Stimulated activated CD4-positive, alpha-beta T cell treated with anti-CD3 and anti-CD28 coated beads, Interleukin-2, amount 100 ng/mL, for 4 hours (primary cell): Measurements from ENCODE around the gene OGFOD2.

ENCODE experiments used
- DNase-seq: peaks from one replicate; pipeline ENCODE4 v3.0.0-alpha.2; 2020; ENCODE audit warnings: low read depth

OGFOD2 gene

DNA sequence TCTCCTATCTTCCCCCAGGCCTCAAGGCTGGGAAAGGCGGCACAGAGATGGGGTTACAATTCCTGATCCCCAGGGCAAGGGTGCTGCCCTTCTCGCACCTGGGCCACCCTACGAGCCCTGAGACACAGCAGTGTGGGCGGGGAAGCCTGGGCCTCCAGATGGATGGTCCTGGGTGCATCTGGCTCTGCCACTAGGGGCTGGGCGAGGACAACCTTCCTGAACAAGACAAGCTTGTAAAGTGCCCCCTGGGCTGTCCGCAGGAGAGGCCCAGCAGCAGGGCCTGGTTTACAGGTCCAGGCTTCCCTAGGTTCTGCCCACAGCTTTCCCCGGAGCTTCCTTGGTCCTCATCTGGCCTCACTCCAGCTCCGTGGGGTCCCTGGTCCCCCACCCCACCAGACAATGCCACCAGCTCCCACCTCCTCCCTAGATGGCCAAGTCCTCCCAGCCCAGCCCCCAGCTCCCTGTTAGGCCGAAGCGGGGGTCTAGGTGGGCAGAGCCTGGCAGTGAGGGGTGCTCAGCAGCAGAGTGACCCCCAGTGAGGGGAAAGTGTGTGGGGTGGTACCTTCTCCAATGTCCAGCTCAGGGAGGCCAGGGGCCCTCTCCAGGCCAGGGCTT is 14.3 kb downstream of the OGFOD2 start:
- DNase-seq, result no peak

DNA sequence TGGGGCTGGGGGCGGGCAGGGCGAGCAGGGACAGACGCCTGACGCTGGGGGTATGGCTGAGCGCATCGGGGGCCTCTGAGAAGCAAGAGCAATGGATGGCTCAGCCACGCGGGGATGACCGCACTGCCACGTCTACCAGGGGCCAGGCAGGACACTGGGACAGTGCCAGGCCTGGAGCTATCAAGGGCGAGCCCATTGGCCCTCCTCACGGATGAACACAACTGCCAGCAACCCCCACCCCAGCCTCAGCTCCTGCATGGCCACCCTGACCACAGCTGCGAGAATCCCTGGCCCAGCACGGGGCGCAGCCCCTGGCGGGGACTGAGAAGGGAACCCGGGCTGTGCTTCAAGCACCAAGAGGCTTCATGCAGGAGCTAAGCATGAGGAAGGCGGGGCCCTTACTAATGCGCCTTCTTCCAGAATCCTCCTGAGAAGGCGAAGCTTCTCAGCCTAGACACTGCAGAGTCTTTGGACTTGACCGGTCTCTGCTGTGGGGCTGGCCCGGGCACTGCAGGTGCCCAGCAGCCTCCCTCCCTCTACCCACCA is 14.9 kb downstream of the OGFOD2 start:
- no peak for DNase-seq

DNA sequence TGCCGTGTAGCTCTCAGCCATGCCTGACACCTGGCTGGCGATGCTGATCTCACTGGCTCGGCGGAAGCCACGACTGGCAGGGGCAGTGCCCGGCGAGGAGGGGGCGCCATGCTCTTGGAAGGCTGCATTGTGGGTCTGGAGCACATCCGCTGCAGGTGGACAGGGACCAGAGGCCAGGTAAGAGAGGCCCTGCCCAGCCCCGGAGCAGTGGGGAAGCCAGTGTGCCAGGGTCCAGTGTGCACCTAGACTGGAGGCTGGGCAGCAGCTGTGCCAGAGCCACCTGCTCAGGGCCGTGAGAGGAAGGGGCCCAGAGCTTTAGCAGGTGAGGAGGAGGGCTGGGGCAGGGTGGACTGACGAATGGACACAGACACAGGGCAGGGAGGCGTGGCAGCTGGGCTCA is 15.5 kb downstream of the OGFOD2 start:
- no peak for DNase-seq

DNA sequence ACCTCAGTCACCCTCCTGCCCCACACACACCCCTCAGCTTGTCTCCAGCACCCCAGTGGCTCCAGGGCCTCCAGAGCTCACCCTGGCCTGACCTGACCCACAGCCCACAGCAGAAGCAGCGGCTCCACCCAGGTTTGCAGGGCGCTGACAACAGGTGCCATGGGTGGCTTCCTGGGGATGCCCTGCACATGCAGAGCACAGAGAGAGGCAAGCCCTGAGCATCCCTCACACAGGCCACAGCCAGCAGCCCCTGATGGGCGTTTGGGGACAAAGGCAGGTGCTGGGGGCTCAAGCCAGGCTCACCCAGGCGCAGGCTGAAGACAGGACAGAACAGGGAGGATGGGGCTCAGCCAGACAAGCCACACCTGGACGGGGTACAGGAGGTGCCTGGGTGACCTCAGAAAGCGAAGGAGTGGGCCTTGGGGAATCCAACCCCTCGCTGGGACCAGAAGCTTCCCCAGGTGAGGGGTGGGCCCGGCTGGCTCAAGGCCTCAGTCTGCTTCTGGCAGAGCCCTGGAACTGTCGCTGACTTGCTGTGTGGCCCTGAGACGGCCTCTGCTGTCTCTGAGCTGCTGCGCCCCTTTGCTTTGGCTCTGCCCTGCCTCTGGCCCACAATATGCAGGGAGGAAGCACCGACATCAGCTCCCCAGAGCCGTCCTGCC is 16.0 kb downstream of the OGFOD2 start:
- DNase-seq, result no peak

DNA sequence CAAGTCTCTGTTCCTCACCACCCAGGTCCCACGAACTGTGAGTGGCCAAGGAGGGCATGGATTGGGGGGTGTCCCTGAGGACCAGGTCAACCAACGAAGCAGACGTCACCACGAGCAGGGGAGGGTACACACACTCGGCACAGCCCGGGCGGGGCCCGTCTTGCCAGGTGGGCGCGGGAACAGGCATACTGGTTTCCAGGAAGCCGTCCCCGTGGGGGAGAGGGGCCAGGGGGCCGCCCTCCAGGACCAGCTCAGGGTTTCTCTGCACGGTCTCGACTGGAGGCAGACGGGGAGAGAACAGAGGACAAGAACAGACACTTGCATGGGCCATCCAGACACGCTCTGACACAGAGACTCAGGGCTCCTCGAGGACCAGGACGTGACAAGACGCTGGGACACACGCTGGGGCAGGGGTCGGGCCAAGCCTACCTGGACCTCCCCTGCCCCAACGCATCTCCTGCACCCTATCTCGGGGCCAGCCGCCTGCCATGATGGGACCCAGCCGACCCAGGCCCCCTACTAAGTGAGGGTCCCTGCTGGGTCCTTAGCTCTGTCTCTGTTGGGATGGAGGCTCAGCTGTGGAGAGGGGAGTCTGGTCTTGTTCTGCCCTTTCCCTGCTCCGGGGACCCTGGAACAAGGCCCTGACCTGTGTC is 16.7 kb downstream of the OGFOD2 start:
- no peak for DNase-seq

DNA sequence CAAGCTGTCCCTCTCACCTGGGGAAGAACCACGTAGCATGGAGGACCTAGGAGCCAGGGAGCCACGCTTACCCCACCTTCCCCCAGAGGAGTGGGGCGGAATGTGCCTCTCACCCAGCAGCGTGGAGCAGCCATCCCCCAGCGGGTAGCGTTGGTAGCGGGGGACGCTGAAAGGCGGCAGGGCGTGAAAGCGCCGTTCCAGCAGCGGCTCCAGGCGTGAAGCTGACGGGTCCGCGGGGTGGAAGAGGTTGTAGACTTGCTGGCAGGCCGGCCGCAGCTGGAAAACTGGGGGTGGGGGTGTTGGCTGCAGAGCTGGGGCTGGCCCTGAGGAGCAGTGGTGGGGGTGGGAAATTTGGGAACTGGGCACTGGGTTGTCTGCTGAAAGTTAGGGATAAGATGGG is 17.3 kb downstream of the OGFOD2 start:
- DNase-seq, result no peak

DNA sequence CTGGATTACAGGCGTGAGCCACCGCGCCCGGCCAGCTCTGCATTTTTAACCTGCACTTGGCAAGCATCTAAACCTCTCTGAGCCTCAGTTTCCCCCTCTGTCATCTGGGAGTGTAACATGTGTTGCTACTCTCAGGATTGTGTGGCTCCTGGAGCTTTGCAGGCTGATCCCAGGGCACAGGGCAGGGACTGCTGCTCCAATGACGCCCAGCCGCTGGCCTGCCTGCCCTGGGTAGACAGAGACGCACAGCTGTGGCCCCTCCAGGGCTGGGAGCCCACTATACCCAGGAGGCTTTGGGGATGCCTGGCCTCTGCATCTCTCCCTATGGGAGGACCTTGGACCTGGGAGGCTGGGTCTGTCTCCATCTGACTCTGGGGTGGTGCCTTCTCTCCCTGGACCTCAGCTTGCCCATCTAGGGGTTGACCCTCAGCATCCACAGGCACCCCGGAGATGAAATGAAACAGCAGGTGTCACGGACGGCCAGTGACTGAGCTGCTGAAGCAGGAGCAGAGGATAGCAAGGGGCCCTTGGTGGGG is 19.2 kb downstream of the OGFOD2 start:
- no peak for DNase-seq

DNA sequence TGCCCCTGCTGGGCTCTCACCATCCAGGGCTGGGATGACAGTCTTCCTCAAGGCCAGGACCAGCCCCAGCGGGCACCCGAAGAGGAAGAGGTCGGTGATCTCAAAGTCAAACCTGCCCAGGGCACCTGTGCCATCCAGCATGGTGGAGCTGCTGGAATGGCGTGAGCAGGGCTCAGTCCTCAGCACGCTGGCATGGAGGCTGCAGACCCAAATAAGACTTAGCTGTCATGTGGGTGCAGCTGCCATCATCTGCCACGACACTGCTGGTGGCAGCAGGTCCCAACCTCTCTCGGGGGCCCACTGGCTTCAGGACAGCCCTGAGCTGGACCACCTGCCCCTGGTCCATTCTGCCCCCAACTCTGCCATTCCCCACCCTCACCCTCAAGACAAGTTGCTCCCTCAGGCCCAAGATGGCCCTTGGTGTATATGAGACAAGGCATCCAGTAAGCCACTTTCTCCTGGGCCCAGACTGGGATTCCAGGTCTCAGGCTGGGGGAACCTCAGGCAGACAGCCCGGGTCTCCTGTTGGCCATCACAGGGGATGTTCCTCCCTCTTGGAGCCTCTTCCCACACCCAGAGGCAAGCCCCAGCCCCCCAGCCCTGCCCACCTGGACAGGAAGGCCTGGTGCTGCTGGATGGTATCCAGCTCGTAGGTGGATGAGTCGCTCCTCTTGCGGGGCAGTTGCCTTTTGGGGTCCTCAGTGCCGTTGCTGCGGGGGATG is 19.9 kb downstream of the OGFOD2 start:
- no peak for DNase-seq

DNA sequence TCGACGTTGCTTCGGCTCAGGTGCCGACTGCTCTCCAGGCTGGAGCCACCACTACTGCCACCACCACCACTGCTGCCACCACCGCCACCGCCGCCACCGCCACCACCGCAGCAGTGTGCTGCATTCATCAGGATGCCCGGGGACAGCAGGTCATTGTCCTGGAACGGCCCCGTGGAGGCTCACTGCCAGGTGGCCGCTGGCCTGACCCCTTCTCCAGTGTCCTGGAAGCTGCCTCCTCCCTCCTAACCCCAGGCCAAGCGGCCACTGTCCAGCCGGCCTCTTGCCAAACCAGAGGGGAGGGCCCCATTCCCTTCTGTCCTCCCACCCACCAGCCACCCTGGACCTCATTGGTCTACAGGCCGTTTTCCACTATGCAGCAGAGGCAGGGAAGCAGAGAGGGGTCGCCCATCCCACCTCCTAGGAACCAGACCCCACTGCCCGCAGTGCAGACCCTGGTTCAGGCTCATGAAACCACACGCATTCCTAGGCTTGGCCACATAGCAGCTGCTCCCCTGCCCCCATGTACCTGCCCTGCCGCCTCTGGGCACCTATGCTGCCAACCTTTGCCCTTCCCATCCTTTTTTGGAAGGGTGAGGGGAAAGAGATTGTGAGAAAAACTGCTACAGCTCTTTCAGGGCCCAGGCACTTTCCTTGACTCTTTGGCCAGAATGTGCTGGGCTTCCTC is 20.6 kb downstream of the OGFOD2 start:
- no peak for DNase-seq

DNA sequence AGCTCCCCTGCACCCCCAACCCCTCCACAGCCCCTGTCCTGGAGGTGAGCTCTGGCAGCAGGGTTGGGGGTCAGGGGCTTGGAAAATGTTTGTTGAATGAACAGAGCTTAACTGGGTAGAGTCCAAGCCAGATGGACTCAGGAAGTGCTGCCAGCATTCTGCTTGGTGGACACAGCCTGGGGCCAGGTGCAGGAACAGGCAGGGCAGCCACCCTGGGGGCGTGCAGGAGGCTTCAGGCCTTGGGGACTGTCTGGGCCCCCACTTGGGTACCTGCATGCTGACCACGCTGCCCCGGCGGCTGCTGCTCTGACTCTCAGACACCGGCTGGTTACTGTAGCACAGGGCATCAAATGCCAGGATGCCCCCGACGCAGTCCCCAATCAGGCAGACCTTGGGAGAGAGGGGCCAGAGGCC is 21.2 kb downstream of the OGFOD2 start:
- DNase-seq, result no peak

DNA sequence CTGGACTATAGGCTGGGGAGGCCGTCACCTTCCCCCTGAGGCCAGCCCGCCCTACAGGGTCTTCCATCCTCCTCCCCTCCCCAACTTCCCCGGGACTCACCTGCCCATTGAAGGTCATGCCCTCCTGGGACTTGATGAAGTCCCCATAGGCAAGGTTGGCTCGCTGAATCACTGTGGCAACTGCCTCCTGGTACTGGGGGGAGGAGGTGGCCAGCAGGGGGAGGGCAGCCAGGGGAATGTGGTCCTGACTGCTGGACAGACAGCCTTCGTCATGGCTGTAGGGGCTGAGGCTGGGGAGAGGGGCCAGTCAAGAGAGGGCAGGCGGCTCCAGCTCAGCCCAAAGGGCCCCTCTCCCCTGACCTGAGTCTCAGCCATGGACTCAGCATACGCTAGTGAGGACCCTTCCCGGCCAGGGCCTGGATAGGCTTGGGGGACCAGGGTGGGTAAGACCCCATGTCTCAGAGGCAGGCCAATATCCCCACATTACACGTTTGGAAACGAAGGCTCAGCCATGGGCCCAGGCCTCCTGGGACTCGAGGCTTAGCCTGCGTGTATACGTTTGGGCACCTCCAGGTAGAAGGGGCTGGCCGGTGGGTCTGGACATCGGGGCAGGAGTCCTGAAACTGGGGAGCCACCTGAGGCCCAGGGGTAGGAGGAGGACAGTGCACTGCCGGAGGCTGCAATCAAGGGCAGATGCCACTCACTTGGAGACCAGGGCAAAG is 21.7 kb downstream of the OGFOD2 start:
- DNase-seq, result no peak

DNA sequence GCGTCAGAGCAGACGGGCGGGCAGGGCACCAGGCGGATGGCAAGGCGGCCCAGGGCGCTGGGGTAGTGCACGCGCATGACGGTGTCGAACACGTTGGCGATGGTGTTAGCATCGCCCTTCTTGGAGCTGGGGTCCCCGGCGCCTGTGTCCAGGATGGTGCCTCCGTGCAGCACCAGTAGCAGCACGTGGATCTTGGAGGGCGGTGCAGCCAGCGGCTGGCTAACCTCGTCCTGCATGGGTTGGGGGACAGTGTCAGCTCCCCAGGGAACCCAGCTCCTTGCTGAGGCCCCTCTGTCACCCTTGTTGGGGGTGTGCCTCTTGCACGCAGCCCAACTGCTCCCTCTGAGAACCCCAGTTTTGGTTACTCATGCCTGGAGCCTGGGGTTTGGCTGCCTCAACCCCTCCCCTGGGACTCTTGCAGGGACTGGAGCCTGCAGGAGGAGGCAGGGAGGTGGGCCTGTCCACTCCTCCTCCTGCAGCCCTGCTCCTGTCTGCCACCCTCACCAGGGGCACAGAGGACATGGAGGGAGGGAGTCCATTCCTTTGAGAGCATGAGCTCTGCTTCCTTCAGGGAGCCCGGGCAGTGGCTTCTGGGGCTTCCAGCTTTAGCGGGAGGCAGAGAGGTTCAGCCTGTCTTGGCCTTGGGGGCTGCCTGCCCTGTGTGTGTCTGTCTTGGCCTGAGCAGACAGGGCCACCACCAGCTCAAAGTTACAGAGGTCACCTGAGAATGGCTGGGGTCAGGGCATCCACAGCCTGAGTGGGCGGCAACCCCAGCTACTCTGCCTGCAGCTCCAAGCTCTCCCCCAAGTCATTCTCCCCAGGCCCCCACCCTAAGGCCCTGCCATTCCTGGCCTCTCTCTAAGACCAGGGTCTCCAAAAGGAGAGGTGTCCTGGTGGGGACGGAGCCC is 22.6 kb downstream of the OGFOD2 start:
- DNase-seq, result no peak

DNA sequence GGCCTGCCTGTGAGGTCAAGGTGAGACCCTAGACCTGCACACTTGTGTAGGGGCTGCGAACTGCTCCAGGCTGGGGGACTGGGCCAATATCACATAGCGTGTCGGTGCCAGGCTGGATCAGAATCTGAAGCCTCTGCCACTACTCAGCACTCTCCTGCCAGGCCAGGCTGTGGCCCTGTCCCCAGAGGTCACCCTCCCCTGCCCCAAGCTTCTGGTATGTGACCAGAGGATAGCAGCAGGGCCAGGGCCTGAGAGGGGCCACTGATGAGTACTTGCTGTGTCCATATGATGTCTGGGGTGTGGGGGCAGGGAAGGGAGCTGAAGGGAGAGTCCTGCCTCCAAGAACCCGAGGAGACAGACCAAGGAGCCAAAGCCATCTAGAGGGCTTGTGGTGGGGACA is 23.3 kb downstream of the OGFOD2 start:
- no peak for DNase-seq

DNA sequence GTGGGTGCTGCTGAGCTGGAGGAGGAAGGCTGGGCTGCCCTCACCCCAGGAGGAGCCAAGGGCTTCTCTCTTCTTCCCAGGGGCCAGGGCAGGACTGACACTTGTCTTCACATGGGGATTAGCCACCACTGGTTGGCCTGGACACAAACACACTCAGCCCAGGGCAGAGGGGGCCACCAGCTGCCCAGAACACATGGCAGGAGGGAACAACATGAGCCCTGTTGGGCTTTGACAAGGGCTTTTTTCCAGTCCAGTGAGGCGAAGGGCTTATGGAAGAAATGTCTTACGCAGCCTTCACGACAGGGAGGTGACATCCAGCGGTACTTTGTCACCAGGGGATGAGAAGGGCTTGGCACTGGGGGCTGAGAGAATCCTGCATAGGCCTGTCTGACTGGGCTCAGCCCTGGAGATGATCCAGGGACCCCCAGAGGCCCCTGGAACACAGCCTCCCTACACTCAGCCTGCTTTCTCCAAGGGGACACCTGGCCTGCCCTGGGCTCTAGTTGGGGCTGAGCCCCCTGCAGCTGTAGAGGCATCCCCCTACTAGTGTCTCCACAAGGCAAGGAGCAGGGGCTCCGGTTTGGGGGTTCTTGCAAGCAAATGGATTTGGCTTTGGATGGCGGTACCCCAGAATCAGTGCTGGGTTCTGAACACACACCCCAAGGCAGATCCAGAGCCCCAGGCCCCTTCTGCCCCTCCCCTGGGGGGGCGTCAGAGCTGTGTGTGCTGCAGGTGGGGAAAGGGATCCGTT is 24.3 kb downstream of the OGFOD2 start:
- DNase-seq, result no peak

DNA sequence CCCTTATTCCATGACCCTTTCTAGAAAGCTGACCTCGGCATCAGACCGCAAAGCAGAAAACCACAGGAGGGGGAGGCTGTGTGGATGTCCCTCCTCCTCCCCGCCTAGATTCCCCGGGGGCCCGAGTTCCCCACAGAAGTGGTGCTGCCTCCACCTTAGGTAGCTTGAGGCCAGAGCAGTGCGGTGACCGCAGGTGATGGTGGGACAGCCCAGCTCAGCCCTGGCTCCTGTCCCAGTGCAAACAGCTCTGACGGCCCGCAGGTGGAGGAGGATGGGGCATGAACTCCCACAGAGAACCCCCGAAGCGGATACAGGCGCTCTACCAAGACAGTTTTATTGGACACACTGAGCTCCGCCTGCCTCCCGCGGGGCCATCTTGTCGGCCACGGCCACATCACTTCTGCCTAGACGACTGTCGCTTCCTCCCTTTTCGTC is 25.0 kb downstream of the OGFOD2 start:
- DNase-seq, result no peak

DNA sequence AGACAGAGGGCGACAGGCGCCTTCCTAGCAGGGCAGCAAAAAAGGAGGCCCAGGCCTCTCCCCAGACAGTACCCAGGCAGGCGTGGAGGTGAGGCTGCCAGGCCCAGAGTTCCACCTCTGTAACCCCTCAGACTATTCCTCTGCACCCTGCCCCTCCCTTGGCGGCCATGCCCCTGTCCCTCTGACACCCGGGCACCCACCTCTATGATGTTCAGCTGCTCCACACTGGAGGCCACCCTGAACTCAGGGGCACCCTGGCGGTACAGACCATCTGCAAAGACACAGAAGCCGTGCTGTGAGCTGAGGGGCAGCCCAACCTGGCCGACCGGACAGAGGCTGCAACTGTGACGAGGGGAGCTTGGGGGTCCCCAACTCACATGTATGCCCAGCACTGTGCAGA is 25.5 kb downstream of the OGFOD2 start:
- no peak for DNase-seq

DNA sequence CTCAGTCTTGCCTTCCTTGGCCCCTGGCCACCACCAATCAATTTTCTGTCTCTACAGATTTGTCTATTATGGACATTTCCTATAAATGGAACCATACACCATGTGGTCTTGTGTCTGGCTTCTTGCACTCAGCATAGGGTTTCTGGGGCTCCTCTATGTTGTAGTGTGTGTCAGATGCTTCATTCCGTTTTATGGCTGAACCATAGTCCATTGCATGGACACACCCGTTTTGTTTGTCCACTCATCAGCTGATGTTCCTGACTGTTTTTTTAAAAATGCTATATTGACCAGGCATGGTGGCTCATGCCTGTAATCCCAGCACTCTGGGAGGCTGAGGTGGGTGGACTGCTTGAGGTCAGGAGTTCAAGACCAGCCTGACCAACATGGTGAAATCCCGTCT is 26.4 kb downstream of the OGFOD2 start:
- no peak for DNase-seq

DNA sequence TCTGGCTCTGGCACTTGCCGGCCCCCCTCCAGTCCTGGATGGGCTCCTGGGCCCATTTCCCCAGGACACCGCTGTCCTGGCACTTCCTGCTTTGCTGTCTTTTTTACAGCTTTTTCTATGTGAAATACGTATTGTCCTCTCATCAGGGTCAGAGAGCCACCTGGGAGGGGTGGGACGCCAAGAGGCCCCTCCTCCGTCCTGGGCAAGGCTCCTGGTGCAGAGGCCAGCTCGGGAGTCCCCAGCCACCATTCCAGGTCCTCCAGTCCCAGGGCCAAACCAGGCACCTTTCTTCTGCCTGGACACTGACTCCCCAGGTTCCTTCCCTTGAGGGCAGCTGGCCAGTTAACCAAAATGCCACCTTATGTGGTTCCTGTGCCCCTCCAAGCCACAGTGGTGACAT is 28.2 kb downstream of the OGFOD2 start:
- DNase-seq, result no peak

DNA sequence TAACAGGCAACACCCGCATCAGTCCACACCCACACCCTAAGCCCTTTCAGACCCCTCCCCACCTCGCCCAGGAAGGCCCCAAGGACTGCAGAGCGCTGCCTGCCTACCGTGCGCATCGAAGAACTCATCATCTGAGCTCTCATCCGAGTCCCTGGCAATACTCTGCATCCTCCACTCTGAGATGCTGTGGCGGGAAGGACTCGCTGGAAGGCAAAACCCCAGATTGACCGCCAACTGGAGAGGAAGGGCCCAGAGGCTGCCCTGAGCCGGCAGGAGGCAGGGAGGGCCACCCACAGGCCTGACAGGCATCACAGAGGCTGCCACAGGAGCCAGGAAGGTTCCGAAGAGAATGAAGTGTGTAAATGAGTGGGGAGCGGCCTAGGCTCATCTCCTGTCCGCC is 29.2 kb downstream of the OGFOD2 start:
- no peak for DNase-seq
